Epithelial cell of proximal tubule (primary cell): ENCODE measurements around the gene PLSCR3. TPM values are rescaled to one million over a fixed set of nuclear protein-coding genes. Genes with fewer than 3 reads are reported as not detected.

Experiments
- DNase-seq: peaks from one replicate; pipeline ENCODE4 v3.0.0-alpha.2; 2011; ENCODE audit warnings: low read depth
- H3K4me3 ChIP-seq: 2 replicates; pipeline ENCODE4 v1.5.1; 2011; ENCODE audit warnings: low read depth, mild to moderate bottlenecking, low read length
- CTCF ChIP-seq: conservative IDR thresholded peaks from 2 replicates; pipeline ENCODE4 v1.5.1; 2012; ENCODE audit warnings: low read depth, mild to moderate bottlenecking, low read length
- total RNA-seq: library from RNA; depleted of rRNA; stranded (reverse); fragments of >200 nt; gene quantifications from 2 replicates; pipeline ENCODE4 v1.2.3, GENCODE V29; 2015

PLSCR3 gene
- total RNA-seq, 1 donor from 2014 or later, result 59.0 TPM

GRCh38 chr17:7340179-7340578 lies 54.1 kb downstream of the PLSCR3 start:
- no peak for DNase-seq
- no peak for TF ChIP-seq CTCF
- H3K4me3 ChIP-seq, result no peak overlapping the region

Other genes starting within 250 kb of the PLSCR3 start
- 0.72 and 5.1 TPM in 2 replicates for gene ASGR1, start 215.2 kb downstream of the PLSCR3 start, total RNA-seq
- gene DLG4, start 174.7 kb downstream of the PLSCR3 start, total RNA-seq, result 2.6 and 7.8 TPM in 2 replicates
- gene ACADVL, start 174.6 kb downstream of the PLSCR3 start, total RNA-seq, result 320 and 573 TPM in 2 replicates
- gene DVL2, start 160.0 kb downstream of the PLSCR3 start, total RNA-seq, result 46.5 and 68.0 TPM in 2 replicates
- 27.1 and 42.8 TPM in 2 replicates for gene PHF23, start 155.1 kb downstream of the PLSCR3 start, total RNA-seq
- 298 and 570 TPM in 2 replicates for gene GABARAP, start 152.1 kb downstream of the PLSCR3 start, total RNA-seq
- gene CTDNEP1, start 142.8 kb downstream of the PLSCR3 start, total RNA-seq, result 36.4 and 58.5 TPM in 2 replicates
- gene ELP5, start 142.3 kb downstream of the PLSCR3 start, total RNA-seq, result 37.0 and 54.8 TPM in 2 replicates
- 105 and 200 TPM in 2 replicates for gene CLDN7, start 132.0 kb downstream of the PLSCR3 start, total RNA-seq
- 0.23 and 0.36 TPM in 2 replicates for gene SLC2A4, start 112.8 kb downstream of the PLSCR3 start, total RNA-seq
- 0.14 and 0.35 TPM in 2 replicates for gene YBX2, start 99.9 kb downstream of the PLSCR3 start, total RNA-seq
- 353 and 817 TPM in 2 replicates for gene EIF5A, start 86.9 kb downstream of the PLSCR3 start, total RNA-seq
- 91.5 and 104 TPM in 2 replicates for gene GPS2, start 79.2 kb downstream of the PLSCR3 start, total RNA-seq
- 13.4 and 19.3 TPM in 2 replicates for gene NEURL4, start 65.2 kb downstream of the PLSCR3 start, total RNA-seq
- gene ACAP1, start 58.0 kb downstream of the PLSCR3 start, total RNA-seq, result 0.81 and 1.4 TPM in 2 replicates
- 9.8 and 12.3 TPM in 2 replicates for gene KCTD11, start 42.4 kb downstream of the PLSCR3 start, total RNA-seq
- gene TMEM95, start 39.4 kb downstream of the PLSCR3 start, total RNA-seq, result not detected in 2 replicates
- 5.4 and 7.3 TPM in 2 replicates for gene TNK1, start 13.4 kb downstream of the PLSCR3 start, total RNA-seq
- 134 and 163 TPM in 2 replicates for gene TMEM256, start 9.6 kb upstream of the PLSCR3 start, total RNA-seq
- 2.5 and 10.3 TPM in 2 replicates for gene NLGN2, start 13.3 kb upstream of the PLSCR3 start, total RNA-seq
- gene SPEM1, start 25.8 kb upstream of the PLSCR3 start, total RNA-seq, result not detected in 2 replicates
- not detected in 2 replicates for gene SPEM2, start 31.1 kb upstream of the PLSCR3 start, total RNA-seq
- gene SPEM3, start 34.3 kb upstream of the PLSCR3 start, total RNA-seq, result not detected in 2 replicates
- gene TMEM102, start 40.9 kb upstream of the PLSCR3 start, total RNA-seq, result 24.6 and 25.0 TPM in 2 replicates
- gene FGF11, start 45.0 kb upstream of the PLSCR3 start, total RNA-seq, result 0.51 and 11.5 TPM in 2 replicates
- gene CHRNB1, start 50.5 kb upstream of the PLSCR3 start, total RNA-seq, result 21.3 and 30.7 TPM in 2 replicates
- 17.9 and 24.6 TPM in 2 replicates for gene ZBTB4, start 85.1 kb upstream of the PLSCR3 start, total RNA-seq
- gene SLC35G6, start 86.9 kb upstream of the PLSCR3 start, total RNA-seq, result not detected in 2 replicates
- gene POLR2A, start 89.8 kb upstream of the PLSCR3 start, total RNA-seq, result 30.3 and 30.5 TPM in 2 replicates
- 25.2 and 31.8 TPM in 2 replicates for gene TNFSF12, start 154.5 kb upstream of the PLSCR3 start, total RNA-seq
- gene TNFSF13, start 164.2 kb upstream of the PLSCR3 start, total RNA-seq, result 5.2 and 6.4 TPM in 2 replicates
- gene SENP3, start 167.4 kb upstream of the PLSCR3 start, total RNA-seq, result 62.9 and 113 TPM in 2 replicates
- gene CD68, start 185.1 kb upstream of the PLSCR3 start, total RNA-seq, result 10.7 and 16.7 TPM in 2 replicates
- 236 and 272 TPM in 2 replicates for gene MPDU1, start 189.3 kb upstream of the PLSCR3 start, total RNA-seq
- gene SOX15, start 195.6 kb upstream of the PLSCR3 start, total RNA-seq, result 18.7 and 19.0 TPM in 2 replicates
- gene FXR2, start 220.4 kb upstream of the PLSCR3 start, total RNA-seq, result 49.9 and 53.6 TPM in 2 replicates
- gene SAT2, start 233.3 kb upstream of the PLSCR3 start, total RNA-seq, result 32.6 and 43.4 TPM in 2 replicates
- gene SHBG, start 235.6 kb upstream of the PLSCR3 start, total RNA-seq, result not detected in 2 replicates